Loucy (cell line): ENCODE results near the gene ANKRD1.

Experiments used
- CTCF ChIP-seq: fragments of 200-600 bp; sonication (generic); conservative IDR thresholded peaks from 2 replicates; pipeline ENCODE4 v1.5.1; 2014; ENCODE audit warnings: mild to moderate bottlenecking, antibody characterized with exemption, low read length
- EZH2phosphoT487 ChIP-seq: fragments of 200-600 bp; IDR thresholded peaks from 2 replicates; pipeline ENCODE4 v1.6.1; 2018; ENCODE audit warnings: antibody characterized with exemption, mild to moderate bottlenecking, moderate library complexity, borderline replicate concordance

GRCh38 chr10:90944749-90945148 is 23.9 kb upstream of the ANKRD1 start:
- TF ChIP-seq CTCF = no peak
- no peak for TF ChIP-seq EZH2phosphoT487
